ENCODE results near the gene CPVL.

The CPVL gene

GRCh38 chr7:29090836-29091601 lies 55.3 kb downstream of the CPVL start:
- H3K4me1 ChIP-seq (ENCODE audit: control insufficient read depth, insufficient read depth, low read length): peaks cover 19% of the 10 kb centered on the region
- no peak overlapping the region for H3K4me3 ChIP-seq (ENCODE audit: low read depth, low read length)
- no peaks in the 10 kb centered on the region for H3K9me3 ChIP-seq (ENCODE audit: control insufficient read depth, insufficient read depth, low read length)
- no peak overlapping the region for H3K27ac ChIP-seq (ENCODE audit: low read depth, low read length)
- no peak overlapping the region for H3K9ac ChIP-seq (ENCODE audit: low read depth, low read length)
- H3K36me3 ChIP-seq (ENCODE audit: control insufficient read depth, insufficient read depth, low read length): 0 out of 2 replicates have a peak, but pooled peaks cover 4% of the 10 kb centered on the region
- H3K27me3 ChIP-seq (ENCODE audit: control insufficient read depth, insufficient read depth, low read length): no peaks in the 10 kb centered on the region

GRCh38 chr7:29090151-29090805 lies 56.1 kb downstream of the CPVL start:
- Histone ChIP-seq H3K4me3 (ENCODE audit: low read depth, low read length) (no peak overlapping the region), H3K9me3 (ENCODE audit: control insufficient read depth, insufficient read depth, low read length) (no peaks in the 10 kb centered on the region), H3K9ac (ENCODE audit: low read depth, low read length) (no peak overlapping the region), H3K4me1 (ENCODE audit: control insufficient read depth, insufficient read depth, low read length) (peaks cover 19% of the 10 kb centered on the region), H3K36me3 (ENCODE audit: control insufficient read depth, insufficient read depth, low read length) (0 out of 2 replicates have a peak, but pooled peaks cover 4% of the 10 kb centered on the region), H3K27me3 (ENCODE audit: control insufficient read depth, insufficient read depth, low read length) (no peaks in the 10 kb centered on the region), H3K27ac (ENCODE audit: low read depth, low read length) (no peak overlapping the region)

- Histone ChIP-seq H3K9ac (ENCODE audit: low read depth, low read length) (no peak overlapping the region), H3K36me3 (ENCODE audit: control insufficient read depth, insufficient read depth, low read length) (0 out of 2 replicates have a peak, but pooled peaks cover 4% of the 10 kb centered on the region), H3K4me3 (ENCODE audit: low read depth, low read length) (no peak overlapping the region), H3K27ac (ENCODE audit: low read depth, low read length) (no peak overlapping the region), H3K9me3 (ENCODE audit: control insufficient read depth, insufficient read depth, low read length) (no peaks in the 10 kb centered on the region), H3K4me1 (ENCODE audit: control insufficient read depth, insufficient read depth, low read length) (peaks cover 12% of the 10 kb centered on the region), H3K27me3 (ENCODE audit: control insufficient read depth, insufficient read depth, low read length) (no peaks in the 10 kb centered on the region)
Observed at GRCh38 chr7:29087840-29088170, 58.5 kb downstream of the CPVL start.

- 0 out of 2 replicates have a peak, but pooled peaks cover 4% of the 10 kb centered on the region for H3K36me3 ChIP-seq (ENCODE audit: control insufficient read depth, insufficient read depth, low read length)
- no peak overlapping the region for H3K4me3 ChIP-seq (ENCODE audit: low read depth, low read length)
- no peaks in the 10 kb centered on the region for H3K27me3 ChIP-seq (ENCODE audit: control insufficient read depth, insufficient read depth, low read length)
- no peak overlapping the region for H3K9ac ChIP-seq (ENCODE audit: low read depth, low read length)
- H3K27ac ChIP-seq (ENCODE audit: low read depth, low read length): no peak overlapping the region
- H3K9me3 ChIP-seq (ENCODE audit: control insufficient read depth, insufficient read depth, low read length): no peaks in the 10 kb centered on the region
- H3K4me1 ChIP-seq (ENCODE audit: control insufficient read depth, insufficient read depth, low read length): peaks cover 10% of the 10 kb centered on the region
Observed at GRCh38 chr7:29086545-29086944, 59.8 kb downstream of the CPVL start.

- no peaks in the 10 kb centered on the region for H3K36me3 ChIP-seq (ENCODE audit: control insufficient read depth, insufficient read depth, low read length)
- peaks cover 2% of the 10 kb centered on the region; the same call in 1 of the 2 replicates for H3K4me1 ChIP-seq (ENCODE audit: control insufficient read depth, insufficient read depth, low read length)
- no peak overlapping the region for H3K27ac ChIP-seq (ENCODE audit: low read depth, low read length)
- no peaks in the 10 kb centered on the region for H3K27me3 ChIP-seq (ENCODE audit: control insufficient read depth, insufficient read depth, low read length)
- H3K9me3 ChIP-seq (ENCODE audit: control insufficient read depth, insufficient read depth, low read length): no peaks in the 10 kb centered on the region
- H3K4me3 ChIP-seq (ENCODE audit: low read depth, low read length): no peak overlapping the region
- H3K9ac ChIP-seq (ENCODE audit: low read depth, low read length): no peak overlapping the region
Observed at GRCh38 chr7:29084832-29085231, 61.5 kb downstream of the CPVL start.

GRCh38 chr7:29080803-29081202 lies 65.5 kb downstream of the CPVL start:
- H3K27me3 ChIP-seq (ENCODE audit: control insufficient read depth, insufficient read depth, low read length): no peaks in the 10 kb centered on the region
- no peak overlapping the region for H3K9ac ChIP-seq (ENCODE audit: low read depth, low read length)
- H3K36me3 ChIP-seq (ENCODE audit: control insufficient read depth, insufficient read depth, low read length): no peaks in the 10 kb centered on the region
- no peak overlapping the region for H3K4me3 ChIP-seq (ENCODE audit: low read depth, low read length)
- H3K9me3 ChIP-seq (ENCODE audit: control insufficient read depth, insufficient read depth, low read length): no peaks in the 10 kb centered on the region
- peaks cover 7% of the 10 kb centered on the region; the same call in 1 of the 2 replicates for H3K4me1 ChIP-seq (ENCODE audit: control insufficient read depth, insufficient read depth, low read length)
- no peak overlapping the region for H3K27ac ChIP-seq (ENCODE audit: low read depth, low read length)

- H3K4me3 ChIP-seq (ENCODE audit: low read depth, low read length): no peak overlapping the region
- no peak overlapping the region for H3K27ac ChIP-seq (ENCODE audit: low read depth, low read length)
- H3K9ac ChIP-seq (ENCODE audit: low read depth, low read length): no peak overlapping the region
- no peaks in the 10 kb centered on the region for H3K27me3 ChIP-seq (ENCODE audit: control insufficient read depth, insufficient read depth, low read length)
- peaks cover 7% of the 10 kb centered on the region; the same call in 1 of the 2 replicates for H3K4me1 ChIP-seq (ENCODE audit: control insufficient read depth, insufficient read depth, low read length)
- H3K9me3 ChIP-seq (ENCODE audit: control insufficient read depth, insufficient read depth, low read length): no peaks in the 10 kb centered on the region
- no peaks in the 10 kb centered on the region for H3K36me3 ChIP-seq (ENCODE audit: control insufficient read depth, insufficient read depth, low read length)
Observed at GRCh38 chr7:29078311-29079260, 67.8 kb downstream of the CPVL start.

GRCh38 chr7:29077854-29078253 lies 68.5 kb downstream of the CPVL start:
- Histone ChIP-seq H3K4me1 (ENCODE audit: control insufficient read depth, insufficient read depth, low read length) (peaks cover 7% of the 10 kb centered on the region; the same call in 1 of the 2 replicates), H3K9ac (ENCODE audit: low read depth, low read length) (no peak overlapping the region), H3K27me3 (ENCODE audit: control insufficient read depth, insufficient read depth, low read length) (no peaks in the 10 kb centered on the region), H3K27ac (ENCODE audit: low read depth, low read length) (no peak overlapping the region), H3K4me3 (ENCODE audit: low read depth, low read length) (no peak overlapping the region), H3K36me3 (ENCODE audit: control insufficient read depth, insufficient read depth, low read length) (no peaks in the 10 kb centered on the region), H3K9me3 (ENCODE audit: control insufficient read depth, insufficient read depth, low read length) (no peaks in the 10 kb centered on the region)

GRCh38 chr7:29077176-29077575 lies 69.2 kb downstream of the CPVL start:
- no peaks in the 10 kb centered on the region for H3K36me3 ChIP-seq (ENCODE audit: control insufficient read depth, insufficient read depth, low read length)
- no peaks in the 10 kb centered on the region for H3K9me3 ChIP-seq (ENCODE audit: control insufficient read depth, insufficient read depth, low read length)
- H3K27me3 ChIP-seq (ENCODE audit: control insufficient read depth, insufficient read depth, low read length): no peaks in the 10 kb centered on the region
- no peak overlapping the region for H3K27ac ChIP-seq (ENCODE audit: low read depth, low read length)
- no peak overlapping the region for H3K9ac ChIP-seq (ENCODE audit: low read depth, low read length)
- H3K4me1 ChIP-seq (ENCODE audit: control insufficient read depth, insufficient read depth, low read length): peaks cover 7% of the 10 kb centered on the region; the same call in 1 of the 2 replicates
- H3K4me3 ChIP-seq (ENCODE audit: low read depth, low read length): no peak overlapping the region

GRCh38 chr7:29076631-29077030 lies 69.7 kb downstream of the CPVL start:
- no peaks in the 10 kb centered on the region for H3K27me3 ChIP-seq (ENCODE audit: control insufficient read depth, insufficient read depth, low read length)
- no peak overlapping the region for H3K27ac ChIP-seq (ENCODE audit: low read depth, low read length)
- H3K9me3 ChIP-seq (ENCODE audit: control insufficient read depth, insufficient read depth, low read length): no peaks in the 10 kb centered on the region
- no peaks in the 10 kb centered on the region for H3K36me3 ChIP-seq (ENCODE audit: control insufficient read depth, insufficient read depth, low read length)
- H3K4me3 ChIP-seq (ENCODE audit: low read depth, low read length): no peak overlapping the region
- H3K9ac ChIP-seq (ENCODE audit: low read depth, low read length): no peak overlapping the region
- H3K4me1 ChIP-seq (ENCODE audit: control insufficient read depth, insufficient read depth, low read length): peaks cover 7% of the 10 kb centered on the region; the same call in 1 of the 2 replicates
